GM12878 (cell line): ENCODE results near the gene KCNIP2. TPM values are rescaled to one million over a fixed set of nuclear protein-coding genes. Genes with fewer than 3 reads are reported as not detected.

ENCODE experiments used
- ATAC-seq: fragments of 200-7000 bp; cut with Tn5 transposase; 3 replicates; pipeline ENCODE4 v1.9.1; 2020; ENCODE audit warnings: mild to moderate bottlenecking, moderate library complexity
- BruUV-seq: library from RNA; stranded (reverse); fragments of 400-500 nt; replicated peaks from 2 replicates; lab custom pipeline; 2021; lab: Mats Ljungman, UMichigan
- CTCF ChIA-PET: fragments of 300-600 bp; sonication (Branson Sonifier 250); formaldehyde crosslinking; extraction: SDS; loops from one replicate; lab custom pipeline; 2021; ENCODE audit warnings: inconsistent platforms; lab: Yijun Ruan, JAX
- POLR2A ChIA-PET: fragments of 350-600 bp; formaldehyde crosslinking; extraction: SDS; loops from one replicate; lab custom pipeline; 2021; ENCODE audit warnings: inconsistent platforms; lab: Charles Lee
- RAD21 ChIA-PET: fragments of 300-600 bp; sonication (Branson Sonifier 250); formaldehyde crosslinking; loops from one replicate; lab custom pipeline; 2023; ENCODE audit warnings: antibody characterized with exemption; ENCODE audit not compliant: unreplicated experiment; lab: Charles Lee
- SMC1A ChIA-PET: fragments of 300-600 bp; sonication (Branson Sonifier 250); formaldehyde crosslinking; loops from one replicate; lab custom pipeline; 2023; ENCODE audit not compliant: unreplicated experiment, uncharacterized antibody; lab: Charles Lee
- DNase-seq: peaks from one replicate; pipeline ENCODE4 v3.0.0-alpha.2; 2011; ENCODE audit warnings: low read depth, low spot score
- FAIRE-seq: peaks from 3 replicates; lab custom pipeline; 2011; peaks lifted over from hg19 to GRCh38; lab: Jason Lieb, UNC
- H2AFZ ChIP-seq: 2 replicates; pipeline ENCODE4 v1.6.0; 2011; ENCODE audit warnings: low read depth, low read length, control low read depth; ENCODE audit not compliant: control insufficient read depth
- H3K27ac ChIP-seq: 2 replicates; pipeline ENCODE4 v1.5.1; 2011; ENCODE audit warnings: control low read depth; ENCODE audit not compliant: control insufficient read depth, insufficient read depth
- H3K27me3 ChIP-seq, 2 experiments: replicated peaks in 1 of 2; 2 replicates each; pipeline versions ENCODE4 v1.6.0 to v1.6.1; 2011; ENCODE audit warnings: low read length in 1 of 2; ENCODE audit not compliant: control insufficient read depth in 2 of 2, insufficient read depth in 2 of 2
- H3K36me3 ChIP-seq, 2 experiments: 2 replicates each; pipeline ENCODE4 v1.5.1; 2011; ENCODE audit warnings: low read length in 1 of 2; ENCODE audit not compliant: control insufficient read depth in 2 of 2, insufficient read depth in 2 of 2
- H3K4me1 ChIP-seq: 2 replicates; pipeline ENCODE4 v1.6.1; 2011; ENCODE audit warnings: mild to moderate bottlenecking, low read length, moderate library complexity, mixed read lengths; ENCODE audit not compliant: control insufficient read depth, insufficient read depth
- H3K4me2 ChIP-seq: 2 replicates; pipeline ENCODE4 v1.6.0; 2011; ENCODE audit warnings: control low read depth; ENCODE audit not compliant: control insufficient read depth, insufficient read depth
- H3K4me3 ChIP-seq: fragments of 200-600 bp; sonication (generic); 2 replicates; pipeline ENCODE4 v1.5.1; 2016
- H3K79me2 ChIP-seq: 2 replicates; pipeline ENCODE4 v1.6.0; 2011; ENCODE audit warnings: low read length; ENCODE audit not compliant: control insufficient read depth, insufficient read depth
- H3K9ac ChIP-seq: 2 replicates; pipeline ENCODE4 v1.8.0; 2011; ENCODE audit warnings: low read length, control low read depth, mixed read lengths; ENCODE audit not compliant: control insufficient read depth, insufficient read depth
- H3K9me3 ChIP-seq: replicated peaks from 3 replicates; pipeline ENCODE4 v1.5.1; 2011; ENCODE audit warnings: mild to moderate bottlenecking, low read length; ENCODE audit not compliant: control insufficient read depth, insufficient read depth
- H4K20me1 ChIP-seq: 2 replicates; pipeline ENCODE4 v1.6.0; 2011; ENCODE audit not compliant: control insufficient read depth, insufficient read depth
- ATF7 ChIP-seq: fragments of 450-650 bp; IDR thresholded peaks from 2 replicates; pipeline ENCODE4 v1.6.1; 2016; ENCODE audit warnings: low read depth, mild to moderate bottlenecking
- BCL3 ChIP-seq: IDR thresholded peaks from 2 replicates; pipeline ENCODE4 v1.6.1; 2011; ENCODE audit warnings: borderline replicate concordance, low read depth, mild to moderate bottlenecking, moderate library complexity, low read length; ENCODE audit not compliant: insufficient read depth, poor library complexity, severe bottlenecking
- CHD2 ChIP-seq: IDR thresholded peaks from 2 replicates; pipeline ENCODE4 v1.6.1; 2011; ENCODE audit warnings: low read depth, low read length, improper control_type of control experiment, borderline replicate concordance
- DPF2 ChIP-seq: fragments of 450-650 bp; IDR thresholded peaks from 2 replicates; pipeline ENCODE4 v1.6.1; 2017; ENCODE audit warnings: mild to moderate bottlenecking
- NFYA ChIP-seq: IDR thresholded peaks from 2 replicates; pipeline ENCODE4 v1.6.1; 2011; ENCODE audit warnings: low read depth, mild to moderate bottlenecking, low read length, improper control_type of control experiment, borderline replicate concordance
- RELA ChIP-seq: fragments of 450-650 bp; IDR thresholded peaks from 2 replicates; pipeline ENCODE4 v1.8.0; 2014; ENCODE audit warnings: borderline replicate concordance; ENCODE audit not compliant: partially characterized antibody
- SREBF2 ChIP-seq: IDR thresholded peaks from 2 replicates; pipeline ENCODE4 v1.6.1; 2012; ENCODE audit warnings: mild to moderate bottlenecking, low read length
- STAT1 ChIP-seq: fragments of 450-650 bp; conservative IDR thresholded peaks from 2 replicates; pipeline ENCODE4 v1.6.1; 2014; ENCODE audit warnings: antibody characterized with exemption, mild to moderate bottlenecking
- TCF3 ChIP-seq: IDR thresholded peaks from 2 replicates; pipeline ENCODE4 v1.6.1; 2012; ENCODE audit warnings: low read depth, mild to moderate bottlenecking, low read length, borderline replicate concordance; ENCODE audit not compliant: insufficient read depth
- ZNF622 ChIP-seq: fragments of 450-650 bp; IDR thresholded peaks from 2 replicates; pipeline ENCODE4 v1.6.1; 2017; ENCODE audit warnings: mild to moderate bottlenecking, inconsistent platforms
- WGBS: methylation state at CpG from one replicate; pipeline ENCODE4 v1.1.6; 2016; ENCODE audit warnings: low lambda C conversion rate; ENCODE audit not compliant: insufficient replicate concordance, insufficient coverage; ENCODE audit errors: missing lambda C conversion rate; 5-methylcytosine and 5-hydroxymethylcytosine counted together
- in situ Hi-C: fragments of 300-500 bp; cut with MboI; formaldehyde crosslinking; loops from 9 replicates; pipeline ENCODE4 v1.14.3; 2018; ENCODE audit warnings: mixed read lengths
- intact Hi-C: fragments of 100-400 bp; cut with micrococcal nuclease; formaldehyde crosslinking; loops from one replicate; pipeline ENCODE4 v1.14.2; 2022; ENCODE audit not compliant: unreplicated experiment
- polyA plus RNA-seq, 11 experiments: library from polyadenylated mRNA; depleted of rRNA in 4 of 11; unstranded in 6 of 11; stranded (reverse) in 5 of 11; fragments of >200 nt; fragmentation: Nextera tagmentation in 4 of 11; fragmentation: Illumina TruSeq in 1 of 11; extraction: Ambion mirVana in 4 of 11; extraction: Trizol in 1 of 11; gene quantifications; 1 replicate in 1 of 11; 2 replicates in 10 of 11; pipeline versions ENCODE4 v1.2.1 to v1.2.3, GENCODE V29; 2011 to 2016; ENCODE audit warnings: inconsistent platforms in 2 of 11, missing spikeins in 2 of 11, low read depth in 1 of 11
- total RNA-seq, 4 experiments: library from RNA; depleted of rRNA in 3 of 4; stranded (reverse); fragments of >200 nt in 3 of 4; fragmentation: Illumina TruSeq in 1 of 4; extraction: Trizol in 1 of 4; gene quantifications; 2 replicates each; pipeline versions ENCODE4 v1.2.1 to v1.2.3, GENCODE V29; 2013 to 2021
- TF ChIP-seq, protein P1 (sequence below): fragments of 450-650 bp; IDR thresholded peaks from 2 replicates; pipeline ENCODE4 v1.6.1; 2017; ENCODE audit warnings: antibody characterized with exemption, mild to moderate bottlenecking, moderate library complexity
- TF ChIP-seq, protein P2 (sequence below): fragments of 450-650 bp; formaldehyde crosslinking; IDR thresholded peaks from 2 replicates; pipeline ENCODE4 v1.4.0; 2022; ENCODE audit warnings: mild to moderate bottlenecking, moderate library complexity
- TF ChIP-seq, protein P3 (sequence below): IDR thresholded peaks from 2 replicates; pipeline ENCODE4 v1.6.1; 2011; ENCODE audit warnings: low read depth, mild to moderate bottlenecking, low read length, moderate library complexity, borderline replicate concordance; ENCODE audit errors: extremely low read depth

The KCNIP2 gene
- total and polyA plus RNA-seq, 10 of the 15 experiments (the other 5 are each of a cell fraction or from before 2014, with no cell fraction given) = 0.46 to 4.3 (median 1.7) TPM

GRCh38 chr10:101784558-101784957, 59.0 kb downstream of the KCNIP2 start (continued):
- TF ChIP-seq, protein P1, sequence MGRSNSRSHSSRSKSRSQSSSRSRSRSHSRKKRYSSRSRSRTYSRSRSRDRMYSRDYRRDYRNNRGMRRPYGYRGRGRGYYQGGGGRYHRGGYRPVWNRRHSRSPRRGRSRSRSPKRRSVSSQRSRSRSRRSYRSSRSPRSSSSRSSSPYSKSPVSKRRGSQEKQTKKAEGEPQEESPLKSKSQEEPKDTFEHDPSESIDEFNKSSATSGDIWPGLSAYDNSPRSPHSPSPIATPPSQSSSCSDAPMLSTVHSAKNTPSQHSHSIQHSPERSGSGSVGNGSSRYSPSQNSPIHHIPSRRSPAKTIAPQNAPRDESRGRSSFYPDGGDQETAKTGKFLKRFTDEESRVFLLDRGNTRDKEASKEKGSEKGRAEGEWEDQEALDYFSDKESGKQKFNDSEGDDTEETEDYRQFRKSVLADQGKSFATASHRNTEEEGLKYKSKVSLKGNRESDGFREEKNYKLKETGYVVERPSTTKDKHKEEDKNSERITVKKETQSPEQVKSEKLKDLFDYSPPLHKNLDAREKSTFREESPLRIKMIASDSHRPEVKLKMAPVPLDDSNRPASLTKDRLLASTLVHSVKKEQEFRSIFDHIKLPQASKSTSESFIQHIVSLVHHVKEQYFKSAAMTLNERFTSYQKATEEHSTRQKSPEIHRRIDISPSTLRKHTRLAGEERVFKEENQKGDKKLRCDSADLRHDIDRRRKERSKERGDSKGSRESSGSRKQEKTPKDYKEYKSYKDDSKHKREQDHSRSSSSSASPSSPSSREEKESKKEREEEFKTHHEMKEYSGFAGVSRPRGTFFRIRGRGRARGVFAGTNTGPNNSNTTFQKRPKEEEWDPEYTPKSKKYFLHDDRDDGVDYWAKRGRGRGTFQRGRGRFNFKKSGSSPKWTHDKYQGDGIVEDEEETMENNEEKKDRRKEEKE = no peak
- TF ChIP-seq RELA (no peak), SREBF2 (no peak), NFYA (no peak)

GRCh38 chr10:101783736-101784118, 59.9 kb downstream of the KCNIP2 start:
- ChIA-PET SMC1A (interaction anchor here (0.7 to 7.9 kb wide), 14 partner anchors 11 to 288 kb away, joined by 3 to 139 read pairs (median 4); partner anchors contain the start of gene OGA), POLR2A (interaction anchor here (0.6 to 3.1 kb wide), 6 partner anchors 13 to 181 kb away, joined by 3 to 17 read pairs (median 3); partner anchors contain the start of gene OGA), CTCF (interaction anchor here (0.8 to 9.8 kb wide), 22 partner anchors 13 to 330 kb away, joined by 3 to 334 read pairs (median 4); partner anchors contain the start of genes DPCD, OGA and POLL), RAD21 (interaction anchor here (1.0 to 7.9 kb wide), 5 partner anchors 12 to 224 kb away, joined by 3 to 172 read pairs (median 4); no protein-coding TSS in a partner anchor)
- no TSS peak for BruUV-seq
- no peak for DNase-seq
- Histone ChIP-seq H3K79me2 (peaks cover 11% of the 10 kb centered on the region), H3K4me3 (peak overlapping the region; percentile 85), H4K20me1 (no peaks in the 10 kb centered on the region), H2AFZ (peak overlapping the region; percentile 25; the same call in 1 of the 2 replicates), H3K4me1 (peaks cover 37% of the 10 kb centered on the region), H3K27ac (peak overlapping the region; percentile 71), H3K4me2 (peak overlapping the region; percentile 60), H3K36me3 (peaks cover 4 to 12% of the 10 kb centered on the region in 2 experiments; a peak in 3 of 4 replicates), H3K9ac (peak overlapping the region; percentile 74), H3K9me3 (no peaks in the 10 kb centered on the region), H3K27me3 (no peaks in the 10 kb centered on the region)
- in situ Hi-C loops (loop anchor here (5.0 kb wide), 2 partner anchors 176 to 571 kb away; no protein-coding TSS in a partner anchor), intact Hi-C loops (loop anchor here (5.0 to 10.0 kb wide), 2 partner anchors 91 to 429 kb away; partner anchors contain the start of gene BTRC)
- FAIRE-seq = no peak
- 69% methylated on average over 10 of the region's 10 CpGs for WGBS
- no peak for ATAC-seq
- TF ChIP-seq SREBF2 = no peak
- TF ChIP-seq, protein P2, sequence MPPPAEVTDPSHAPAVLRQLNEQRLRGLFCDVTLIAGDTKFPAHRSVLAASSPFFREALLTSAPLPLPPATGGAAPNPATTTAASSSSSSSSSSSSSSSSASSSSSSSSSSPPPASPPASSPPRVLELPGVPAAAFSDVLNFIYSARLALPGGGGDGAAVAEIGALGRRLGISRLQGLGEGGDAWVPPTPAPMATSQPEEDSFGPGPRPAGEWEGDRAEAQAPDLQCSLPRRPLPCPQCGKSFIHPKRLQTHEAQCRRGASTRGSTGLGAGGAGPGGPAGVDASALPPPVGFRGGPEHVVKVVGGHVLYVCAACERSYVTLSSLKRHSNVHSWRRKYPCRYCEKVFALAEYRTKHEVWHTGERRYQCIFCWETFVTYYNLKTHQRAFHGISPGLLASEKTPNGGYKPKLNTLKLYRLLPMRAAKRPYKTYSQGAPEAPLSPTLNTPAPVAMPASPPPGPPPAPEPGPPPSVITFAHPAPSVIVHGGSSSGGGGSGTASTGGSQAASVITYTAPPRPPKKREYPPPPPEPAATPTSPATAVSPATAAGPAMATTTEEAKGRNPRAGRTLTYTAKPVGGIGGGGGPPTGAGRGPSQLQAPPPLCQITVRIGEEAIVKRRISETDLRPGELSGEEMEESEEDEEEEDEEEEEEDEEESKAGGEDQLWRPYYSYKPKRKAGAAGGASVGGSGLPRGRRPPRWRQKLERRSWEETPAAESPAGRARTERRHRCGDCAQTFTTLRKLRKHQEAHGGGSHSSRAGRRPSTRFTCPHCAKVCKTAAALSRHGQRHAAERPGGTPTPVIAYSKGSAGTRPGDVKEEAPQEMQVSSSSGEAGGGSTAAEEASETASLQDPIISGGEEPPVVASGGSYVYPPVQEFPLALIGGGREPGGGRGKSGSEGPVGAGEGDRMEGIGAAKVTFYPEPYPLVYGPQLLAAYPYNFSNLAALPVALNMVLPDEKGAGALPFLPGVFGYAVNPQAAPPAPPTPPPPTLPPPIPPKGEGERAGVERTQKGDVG (CRISPR knock-in tag) = no peak
- TF ChIP-seq STAT1 = no peak
- no peak for TF ChIP-seq ATF7
- TF ChIP-seq, protein P3, sequence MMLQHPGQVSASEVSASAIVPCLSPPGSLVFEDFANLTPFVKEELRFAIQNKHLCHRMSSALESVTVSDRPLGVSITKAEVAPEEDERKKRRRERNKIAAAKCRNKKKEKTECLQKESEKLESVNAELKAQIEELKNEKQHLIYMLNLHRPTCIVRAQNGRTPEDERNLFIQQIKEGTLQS = no peak
- no peak for TF ChIP-seq CHD2
- TF ChIP-seq BCL3 = peak; percentile 8
- no peak for TF ChIP-seq ZNF622
- TF ChIP-seq TCF3 = no peak
- no peak for TF ChIP-seq DPF2
